Ishikawa (cell line): Measurements from ENCODE around the gene PSMB2.

Experiments used
- CEBPB ChIP-seq: IDR thresholded peaks from 2 replicates; pipeline ENCODE4 v1.6.1; 2012
- CREB1 ChIP-seq: IDR thresholded peaks from 2 replicates; pipeline ENCODE4 v1.6.1; 2012; ENCODE audit warnings: low read depth
- EGR1 ChIP-seq: IDR thresholded peaks from 2 replicates; pipeline ENCODE4 v1.6.1; 2012
- EP300 ChIP-seq: IDR thresholded peaks from 2 replicates; pipeline ENCODE4 v1.6.1; 2012; ENCODE audit warnings: borderline replicate concordance
- FOXM1 ChIP-seq: IDR thresholded peaks from 2 replicates; pipeline ENCODE4 v1.6.1; 2012; ENCODE audit warnings: low read depth, borderline replicate concordance
- NFIC ChIP-seq: IDR thresholded peaks from 2 replicates; pipeline ENCODE4 v1.6.1; 2012
- RAD21 ChIP-seq: IDR thresholded peaks from 2 replicates; pipeline ENCODE4 v1.6.1; 2012; ENCODE audit warnings: low read depth
- TAF1 ChIP-seq: IDR thresholded peaks from 2 replicates; pipeline ENCODE4 v1.6.1; 2012; ENCODE audit warnings: low read depth, mild to moderate bottlenecking
- TCF12 ChIP-seq: IDR thresholded peaks from 2 replicates; pipeline ENCODE4 v1.6.1; 2012; ENCODE audit warnings: low read depth
- TEAD4 ChIP-seq: IDR thresholded peaks from 2 replicates; pipeline ENCODE4 v1.6.1; 2012
- YY1 ChIP-seq: IDR thresholded peaks from 2 replicates; pipeline ENCODE4 v1.6.1; 2012; ENCODE audit warnings: low read depth
- ZBTB7A ChIP-seq: IDR thresholded peaks from 2 replicates; pipeline ENCODE4 v1.6.1; 2012; ENCODE audit warnings: low read depth
- TF ChIP-seq, protein P1 (sequence below): IDR thresholded peaks from 2 replicates; pipeline ENCODE4 v1.6.1; 2012; ENCODE audit warnings: low read depth, mild to moderate bottlenecking
- TF ChIP-seq, protein P2 (sequence below): IDR thresholded peaks from 2 replicates; pipeline ENCODE4 v1.6.1; 2012
- TF ChIP-seq, protein P3 (sequence below): IDR thresholded peaks from 2 replicates; pipeline ENCODE4 v1.6.1; 2012

The PSMB2 gene

GRCh38 chr1:35611655-35612054, 29.7 kb downstream of the PSMB2 start:
- TF ChIP-seq TEAD4 (no peak), RAD21 (no peak), EP300 (no peak), CREB1 (no peak), FOXM1 (no peak), YY1 (no peak), CEBPB (no peak), ZBTB7A (no peak), EGR1 (no peak), TCF12 (no peak), TAF1 (no peak), NFIC (no peak)
- TF ChIP-seq, protein P1, sequence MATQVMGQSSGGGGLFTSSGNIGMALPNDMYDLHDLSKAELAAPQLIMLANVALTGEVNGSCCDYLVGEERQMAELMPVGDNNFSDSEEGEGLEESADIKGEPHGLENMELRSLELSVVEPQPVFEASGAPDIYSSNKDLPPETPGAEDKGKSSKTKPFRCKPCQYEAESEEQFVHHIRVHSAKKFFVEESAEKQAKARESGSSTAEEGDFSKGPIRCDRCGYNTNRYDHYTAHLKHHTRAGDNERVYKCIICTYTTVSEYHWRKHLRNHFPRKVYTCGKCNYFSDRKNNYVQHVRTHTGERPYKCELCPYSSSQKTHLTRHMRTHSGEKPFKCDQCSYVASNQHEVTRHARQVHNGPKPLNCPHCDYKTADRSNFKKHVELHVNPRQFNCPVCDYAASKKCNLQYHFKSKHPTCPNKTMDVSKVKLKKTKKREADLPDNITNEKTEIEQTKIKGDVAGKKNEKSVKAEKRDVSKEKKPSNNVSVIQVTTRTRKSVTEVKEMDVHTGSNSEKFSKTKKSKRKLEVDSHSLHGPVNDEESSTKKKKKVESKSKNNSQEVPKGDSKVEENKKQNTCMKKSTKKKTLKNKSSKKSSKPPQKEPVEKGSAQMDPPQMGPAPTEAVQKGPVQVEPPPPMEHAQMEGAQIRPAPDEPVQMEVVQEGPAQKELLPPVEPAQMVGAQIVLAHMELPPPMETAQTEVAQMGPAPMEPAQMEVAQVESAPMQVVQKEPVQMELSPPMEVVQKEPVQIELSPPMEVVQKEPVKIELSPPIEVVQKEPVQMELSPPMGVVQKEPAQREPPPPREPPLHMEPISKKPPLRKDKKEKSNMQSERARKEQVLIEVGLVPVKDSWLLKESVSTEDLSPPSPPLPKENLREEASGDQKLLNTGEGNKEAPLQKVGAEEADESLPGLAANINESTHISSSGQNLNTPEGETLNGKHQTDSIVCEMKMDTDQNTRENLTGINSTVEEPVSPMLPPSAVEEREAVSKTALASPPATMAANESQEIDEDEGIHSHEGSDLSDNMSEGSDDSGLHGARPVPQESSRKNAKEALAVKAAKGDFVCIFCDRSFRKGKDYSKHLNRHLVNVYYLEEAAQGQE, result no peak
- TF ChIP-seq, protein P2, sequence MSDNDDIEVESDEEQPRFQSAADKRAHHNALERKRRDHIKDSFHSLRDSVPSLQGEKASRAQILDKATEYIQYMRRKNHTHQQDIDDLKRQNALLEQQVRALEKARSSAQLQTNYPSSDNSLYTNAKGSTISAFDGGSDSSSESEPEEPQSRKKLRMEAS, result no peak
- TF ChIP-seq, protein P3, sequence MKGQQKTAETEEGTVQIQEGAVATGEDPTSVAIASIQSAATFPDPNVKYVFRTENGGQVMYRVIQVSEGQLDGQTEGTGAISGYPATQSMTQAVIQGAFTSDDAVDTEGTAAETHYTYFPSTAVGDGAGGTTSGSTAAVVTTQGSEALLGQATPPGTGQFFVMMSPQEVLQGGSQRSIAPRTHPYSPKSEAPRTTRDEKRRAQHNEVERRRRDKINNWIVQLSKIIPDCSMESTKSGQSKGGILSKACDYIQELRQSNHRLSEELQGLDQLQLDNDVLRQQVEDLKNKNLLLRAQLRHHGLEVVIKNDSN, result no peak

- TF ChIP-seq YY1 (no peak), EP300 (no peak), TAF1 (no peak), EGR1 (no peak), CREB1 (no peak), ZBTB7A (no peak)
- TF ChIP-seq, protein P3, result no peak
Observed at GRCh38 chr1:35605867-35606182, 35.5 kb downstream of the PSMB2 start.

- no peak for TF ChIP-seq YY1
- TF ChIP-seq, protein P2, result no peak
- TF ChIP-seq NFIC, result no peak
- no peak for TF ChIP-seq TAF1
- no peak for TF ChIP-seq ZBTB7A
- TF ChIP-seq RAD21, result no peak
- no peak for TF ChIP-seq TEAD4
- no peak for TF ChIP-seq CREB1
- TF ChIP-seq, protein P3, result no peak
- TF ChIP-seq CEBPB, result no peak
- TF ChIP-seq EP300, result no peak
- no peak for TF ChIP-seq EGR1
- no peak for TF ChIP-seq FOXM1
- no peak for TF ChIP-seq TCF12
Observed at GRCh38 chr1:35605071-35605866, 36.1 kb downstream of the PSMB2 start.

DNA sequence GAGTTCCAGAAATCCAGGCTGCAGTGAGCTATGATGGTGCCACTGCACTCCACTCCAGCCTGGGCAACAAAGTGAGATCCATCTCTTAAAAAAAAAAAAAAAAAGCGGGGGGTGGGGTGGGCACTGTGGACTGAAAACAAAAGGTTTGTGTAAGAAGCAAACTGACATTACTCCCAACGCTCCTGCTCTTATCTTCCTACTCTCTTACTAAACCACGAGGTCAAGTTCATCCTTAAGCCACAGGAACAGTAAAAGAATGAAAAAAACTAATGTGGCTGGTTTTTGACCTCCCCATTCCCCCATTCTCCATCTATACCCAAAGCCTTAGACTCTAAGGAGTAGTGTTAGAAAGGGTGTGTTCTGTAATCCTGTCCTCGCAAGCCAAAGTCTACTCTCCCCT, 37.4 kb downstream of the PSMB2 start:
- TF ChIP-seq EGR1 (no peak), RAD21 (no peak), TAF1 (no peak), NFIC (no peak), YY1 (no peak), EP300 (no peak), CREB1 (no peak), CEBPB (no peak), FOXM1 (no peak), TCF12 (no peak), TEAD4 (no peak), ZBTB7A (no peak)
- TF ChIP-seq, protein P2, result no peak
- TF ChIP-seq, protein P3, result no peak
- TF ChIP-seq, protein P1, result no peak
